HEK293T (cell line): ENCODE data around the gene FAM76A.
"Not testable (repeated sequence)": the region's sequence is repeated elsewhere in the genome, so short reads cannot be mapped to it uniquely, and the experiment has no call there.

Source experiments
- CTCF ChIA-PET: fragments of 350-600 bp; formaldehyde crosslinking; extraction: SDS; loops from one replicate; lab custom pipeline; 2021; ENCODE audit warnings: antibody characterized with exemption, inconsistent platforms; lab: Yijun Ruan, JAX
- POLR2A ChIA-PET: fragments of 350-600 bp; formaldehyde crosslinking; extraction: SDS; loops from one replicate; lab custom pipeline; 2020; ENCODE audit warnings: antibody characterized with exemption, inconsistent platforms; lab: Yijun Ruan, JAX
- DNase-seq: peaks from one replicate; pipeline ENCODE4 v3.0.0; 2012; ENCODE audit warnings: mixed read lengths; ENCODE audit errors: extremely low spot score
- ARNT ChIP-seq: fragments of 450-650 bp; IDR thresholded peaks from 2 replicates; pipeline ENCODE4 v1.6.1; 2017; ENCODE audit warnings: mild to moderate bottlenecking
- BHLHE40 ChIP-seq: fragments of 450-650 bp; IDR thresholded peaks from 2 replicates; pipeline ENCODE4 v1.6.1; 2016; ENCODE audit warnings: mild to moderate bottlenecking, moderate library complexity, borderline replicate concordance
- CTBP1 ChIP-seq: fragments of 450-650 bp; IDR thresholded peaks from 2 replicates; pipeline ENCODE4 v1.6.1; 2016; ENCODE audit warnings: borderline replicate concordance
- ELF4 ChIP-seq: fragments of 450-650 bp; IDR thresholded peaks from 2 replicates; pipeline ENCODE4 v1.6.1; 2017; ENCODE audit warnings: antibody characterized with exemption
- FOXA1 ChIP-seq: fragments of 450-650 bp; IDR thresholded peaks from 2 replicates; pipeline ENCODE4 v1.6.1; 2016; ENCODE audit warnings: mild to moderate bottlenecking
- FOXK2 ChIP-seq: fragments of 450-650 bp; IDR thresholded peaks from 2 replicates; pipeline ENCODE4 v1.6.1; 2016; ENCODE audit warnings: mild to moderate bottlenecking
- FOXM1 ChIP-seq: fragments of 450-650 bp; IDR thresholded peaks from 2 replicates; pipeline ENCODE4 v1.6.1; 2017; ENCODE audit warnings: mild to moderate bottlenecking, borderline replicate concordance
- HDGF ChIP-seq: fragments of 450-650 bp; IDR thresholded peaks from 2 replicates; pipeline ENCODE4 v1.6.1; 2017; ENCODE audit warnings: antibody characterized with exemption, borderline replicate concordance
- L3MBTL2 ChIP-seq: fragments of 450-650 bp; conservative IDR thresholded peaks from 2 replicates; pipeline ENCODE4 v1.6.1; 2016; ENCODE audit warnings: mild to moderate bottlenecking
- LEF1 ChIP-seq: fragments of 450-650 bp; IDR thresholded peaks from 2 replicates; pipeline ENCODE4 v1.6.1; 2017; ENCODE audit warnings: mild to moderate bottlenecking, borderline replicate concordance
- NFRKB ChIP-seq: fragments of 450-650 bp; IDR thresholded peaks from 2 replicates; pipeline ENCODE4 v1.6.1; 2016; ENCODE audit warnings: mild to moderate bottlenecking, moderate library complexity
- SP1 ChIP-seq: fragments of 450-650 bp; IDR thresholded peaks from 2 replicates; pipeline ENCODE4 v1.6.1; 2017
- SUZ12 ChIP-seq: fragments of 450-650 bp; IDR thresholded peaks from 2 replicates; pipeline ENCODE4 v1.6.1; 2016; ENCODE audit warnings: mild to moderate bottlenecking
- TARDBP ChIP-seq: fragments of 450-650 bp; IDR thresholded peaks from 2 replicates; pipeline ENCODE4 v1.6.1; 2016
- ZNF384 ChIP-seq: fragments of 450-650 bp; IDR thresholded peaks from 2 replicates; pipeline ENCODE4 v1.6.1; 2016
- TF ChIP-seq, protein P1 (sequence below): fragments of 450-650 bp; IDR thresholded peaks from 2 replicates; pipeline ENCODE4 v1.6.1; 2016

The FAM76A gene

DNA sequence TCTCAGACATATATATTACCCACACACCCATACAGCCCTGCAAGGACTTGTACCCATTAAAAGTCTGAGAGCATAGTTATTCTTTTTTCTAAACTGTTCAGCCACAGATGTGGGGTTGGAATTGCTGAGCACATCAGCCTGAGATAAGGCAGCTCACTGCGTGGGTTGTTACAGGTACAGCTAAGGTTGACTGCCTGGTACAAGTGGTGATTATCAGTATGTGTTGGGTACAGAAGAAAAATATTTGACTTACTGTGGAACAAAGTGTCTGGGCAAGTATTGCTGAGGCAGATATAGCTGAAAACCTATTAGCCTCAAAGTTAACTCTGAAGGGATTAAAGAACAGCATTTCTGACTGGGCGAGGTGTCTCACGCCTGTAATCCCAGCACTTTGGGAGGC is 52.3 kb downstream of the FAM76A start:
- TF ChIP-seq FOXM1 (no peak), CTBP1 (no peak), NFRKB (no peak)
- CTCF ChIA-PET = interaction anchor here (0.6 kb wide), 1 partner anchor 47 kb away, joined by 4 read pairs; no protein-coding TSS in a partner anchor
- POLR2A ChIA-PET = no interaction called here
- no peak for DNase-seq

DNA sequence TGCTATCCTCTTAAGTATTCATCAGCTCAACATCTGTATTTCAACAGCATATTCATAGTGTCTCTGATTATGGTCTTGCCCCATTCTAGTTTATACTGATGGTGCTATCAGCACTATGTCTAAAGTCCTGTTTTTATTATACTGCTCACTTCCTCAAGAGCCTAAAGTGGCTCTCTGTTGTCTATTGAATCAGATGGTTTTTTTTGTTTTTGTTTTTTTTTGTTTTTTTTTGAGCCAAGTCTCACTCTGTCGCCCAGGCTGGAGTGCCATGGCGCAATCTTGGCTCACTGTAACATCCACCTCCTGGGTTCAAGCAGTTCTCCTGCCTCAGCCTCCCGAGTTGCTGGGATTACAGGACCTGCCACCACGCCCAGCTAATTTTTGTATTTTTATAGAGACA is 53.4 kb downstream of the FAM76A start:
- ChIA-PET CTCF (interaction anchor here (0.6 kb wide), 1 partner anchor 387 kb away, joined by 3 read pairs; no protein-coding TSS in a partner anchor), POLR2A (no interaction called here)
- no peak for DNase-seq
- TF ChIP-seq, protein P1, sequence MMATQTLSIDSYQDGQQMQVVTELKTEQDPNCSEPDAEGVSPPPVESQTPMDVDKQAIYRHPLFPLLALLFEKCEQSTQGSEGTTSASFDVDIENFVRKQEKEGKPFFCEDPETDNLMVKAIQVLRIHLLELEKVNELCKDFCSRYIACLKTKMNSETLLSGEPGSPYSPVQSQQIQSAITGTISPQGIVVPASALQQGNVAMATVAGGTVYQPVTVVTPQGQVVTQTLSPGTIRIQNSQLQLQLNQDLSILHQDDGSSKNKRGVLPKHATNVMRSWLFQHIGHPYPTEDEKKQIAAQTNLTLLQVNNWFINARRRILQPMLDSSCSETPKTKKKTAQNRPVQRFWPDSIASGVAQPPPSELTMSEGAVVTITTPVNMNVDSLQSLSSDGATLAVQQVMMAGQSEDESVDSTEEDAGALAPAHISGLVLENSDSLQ = no peak
- TF ChIP-seq FOXM1 (no peak), HDGF (no peak)

DNA sequence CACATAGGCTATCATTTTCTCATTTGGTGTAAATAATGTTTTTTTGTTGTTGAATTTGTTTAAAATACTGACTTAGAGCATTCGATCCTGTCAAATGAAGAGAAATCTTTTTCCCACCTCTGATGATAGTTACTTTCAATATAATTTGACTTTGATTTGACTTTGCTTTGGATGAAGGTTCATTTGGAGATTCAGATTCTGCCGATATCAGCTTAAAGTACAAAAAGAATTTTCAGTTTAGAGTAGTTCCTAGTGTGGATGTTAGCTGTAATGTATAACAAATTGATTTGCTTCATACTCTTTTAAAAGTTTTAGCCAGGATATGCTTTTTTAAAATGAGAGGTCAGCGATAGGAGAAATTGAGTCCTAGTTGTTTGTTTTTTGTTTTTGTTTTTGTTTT is 57.2 kb downstream of the FAM76A start:
- POLR2A ChIA-PET = interaction anchor here (5.6 kb wide), 1 partner anchor 10 kb away, joined by 36 read pairs; the partner anchor contains the start of gene STX12
- no peak for TF ChIP-seq NFRKB
- no peak for TF ChIP-seq FOXA1
- TF ChIP-seq ZNF384 = no peak
- no peak for TF ChIP-seq LEF1
- no peak for TF ChIP-seq FOXK2
- DNase-seq = no peak
- CTCF ChIA-PET = interaction anchor here (0.6 kb wide), 1 partner anchor 1064 kb away, joined by 4 read pairs; no protein-coding TSS in a partner anchor

DNA sequence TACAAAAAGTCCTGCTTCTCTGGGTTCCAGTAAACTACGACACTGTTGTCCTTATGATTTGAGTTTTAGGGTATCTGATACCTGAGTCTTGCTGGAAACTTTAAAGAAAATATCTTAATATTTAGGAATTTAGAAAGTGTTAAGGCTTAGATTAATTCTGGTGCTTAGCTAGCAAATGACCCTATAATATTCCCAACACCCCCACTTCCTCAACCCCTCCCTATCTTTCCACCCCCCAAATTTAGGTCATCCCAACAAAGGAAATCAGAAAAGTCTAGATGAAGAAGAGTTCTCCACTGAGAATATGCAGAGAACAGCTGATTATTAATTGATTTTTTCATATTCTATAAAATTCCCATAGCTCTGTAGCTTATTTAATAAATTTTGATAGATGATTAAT is 58.9 kb downstream of the FAM76A start:
- TF ChIP-seq SP1 (no peak), TARDBP (no peak), FOXM1 (no peak), LEF1 (no peak), CTBP1 (no peak), ARNT (no peak), NFRKB (no peak)
- ChIA-PET POLR2A (interaction anchor here (0.7 to 5.6 kb wide), 2 partner anchors 12 to 100 kb away, joined by 3 to 36 read pairs; partner anchors contain the start of gene STX12), CTCF (no interaction called here)
- no peak for DNase-seq

DNA sequence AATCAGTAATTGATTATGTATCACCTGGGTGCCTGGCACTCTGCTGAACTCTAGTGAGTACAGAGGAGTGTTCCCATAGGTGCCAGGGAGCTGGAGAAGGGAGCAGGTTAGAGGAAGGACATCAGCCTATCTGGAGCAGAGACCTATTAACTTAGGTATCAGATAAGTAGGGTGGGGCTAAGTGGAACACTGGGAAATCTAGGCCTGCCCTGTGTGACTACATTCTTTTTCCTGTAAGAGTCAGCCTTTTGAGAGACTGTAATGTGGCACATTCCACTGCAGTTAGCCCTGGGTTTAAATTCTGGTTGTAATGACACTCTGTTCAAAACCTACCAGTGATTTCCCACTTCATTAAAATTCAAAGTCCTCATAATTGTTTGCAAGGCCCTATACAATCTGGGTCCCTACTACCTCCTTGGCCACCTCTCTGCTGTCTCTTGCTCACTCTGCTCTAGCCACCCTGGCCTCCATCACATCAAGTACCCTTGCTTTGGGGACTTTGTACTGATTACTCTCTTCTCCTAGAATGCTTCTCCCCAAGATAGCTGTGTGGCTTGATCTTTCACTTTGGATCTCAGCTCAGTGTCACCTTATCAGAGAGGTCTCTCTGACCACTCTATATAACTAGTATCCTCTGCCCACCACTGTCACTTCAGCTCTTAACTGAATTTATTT is 60.2 kb downstream of the FAM76A start:
- ChIA-PET POLR2A (interaction anchor here (5.6 kb wide), 1 partner anchor 13 kb away, joined by 36 read pairs; the partner anchor contains the start of gene STX12), CTCF (interaction anchor here (0.6 kb wide), 1 partner anchor 190 kb away, joined by 4 read pairs; no protein-coding TSS in a partner anchor)
- DNase-seq = no peak
- TF ChIP-seq FOXK2 = no peak
- no peak for TF ChIP-seq NFRKB
- no peak for TF ChIP-seq CTBP1
- no peak for TF ChIP-seq SUZ12
- TF ChIP-seq ZNF384 = no peak
- TF ChIP-seq FOXM1 = no peak
- TF ChIP-seq, protein P1 = no peak

DNA sequence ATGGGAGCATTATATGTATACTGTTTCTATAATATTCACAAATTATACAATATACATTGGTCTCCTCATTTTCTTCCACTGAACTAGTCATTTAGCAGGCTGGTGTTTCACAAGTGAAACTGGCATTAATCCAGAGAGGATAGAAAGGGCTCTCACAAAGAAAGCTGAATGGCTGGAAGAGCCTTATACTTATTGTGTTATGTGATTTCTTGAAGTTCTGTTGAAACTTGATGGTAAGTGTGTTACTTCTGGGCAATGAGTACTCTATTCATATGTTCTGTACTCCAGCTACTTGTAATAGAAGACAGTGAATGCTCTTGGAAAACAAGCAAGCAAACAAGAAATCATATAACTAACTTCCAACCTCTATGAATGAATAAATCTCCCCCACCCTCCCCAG is 62.1 kb downstream of the FAM76A start:
- TF ChIP-seq BHLHE40 (no peak), ELF4 (no peak), NFRKB (no peak), LEF1 (no peak), TARDBP (no peak), FOXA1 (no peak), HDGF (no peak), FOXK2 (no peak), L3MBTL2 (no peak), ZNF384 (no peak), ARNT (no peak), FOXM1 (no peak), SP1 (no peak), CTBP1 (no peak), SUZ12 (no peak)
- TF ChIP-seq, protein P1 = no peak
- POLR2A ChIA-PET = no interaction called here
- no peak for DNase-seq
- CTCF ChIA-PET = no interaction called here

DNA sequence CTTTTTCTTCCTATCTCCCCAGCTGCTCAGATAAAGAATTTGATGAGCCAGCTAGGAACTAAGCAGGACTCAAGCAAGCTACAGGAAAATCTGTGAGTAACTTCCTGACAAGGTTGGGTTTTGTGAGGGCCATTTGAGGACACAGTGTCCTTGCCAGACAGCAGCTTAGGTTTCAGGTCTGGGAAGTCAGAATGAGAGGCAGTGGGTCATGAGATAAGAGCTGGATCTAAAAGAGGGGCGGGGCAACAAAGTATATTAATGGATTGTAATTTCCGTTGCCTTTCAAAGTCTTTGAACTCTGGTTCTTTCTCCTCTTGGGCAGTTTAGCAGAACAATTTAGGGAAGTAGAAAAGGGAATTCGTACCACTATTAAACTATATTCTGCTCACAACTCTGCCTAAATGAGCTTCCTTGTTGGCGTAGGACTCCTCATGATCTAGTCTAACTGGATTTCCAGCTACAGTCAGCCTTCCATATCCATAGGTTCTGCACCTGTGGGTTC is 63.8 kb downstream of the FAM76A start:
- ChIA-PET POLR2A (interaction anchor here (1.4 kb wide), 1 partner anchor 17 kb away, joined by 6 read pairs; the partner anchor contains the start of gene STX12), CTCF (no interaction called here)
- TF ChIP-seq CTBP1 = no peak
- TF ChIP-seq LEF1 = no peak
- no peak for TF ChIP-seq SUZ12
- no peak for TF ChIP-seq SP1
- TF ChIP-seq ARNT = no peak
- no peak for TF ChIP-seq ELF4
- no peak for TF ChIP-seq TARDBP
- TF ChIP-seq HDGF = no peak
- TF ChIP-seq FOXM1 = no peak
- TF ChIP-seq FOXA1 = no peak
- no peak for TF ChIP-seq NFRKB
- no peak for TF ChIP-seq BHLHE40
- TF ChIP-seq, protein P1 = no peak
- TF ChIP-seq ZNF384 = no peak
- TF ChIP-seq L3MBTL2 = no peak
- TF ChIP-seq FOXK2 = no peak
- no peak for DNase-seq

DNA sequence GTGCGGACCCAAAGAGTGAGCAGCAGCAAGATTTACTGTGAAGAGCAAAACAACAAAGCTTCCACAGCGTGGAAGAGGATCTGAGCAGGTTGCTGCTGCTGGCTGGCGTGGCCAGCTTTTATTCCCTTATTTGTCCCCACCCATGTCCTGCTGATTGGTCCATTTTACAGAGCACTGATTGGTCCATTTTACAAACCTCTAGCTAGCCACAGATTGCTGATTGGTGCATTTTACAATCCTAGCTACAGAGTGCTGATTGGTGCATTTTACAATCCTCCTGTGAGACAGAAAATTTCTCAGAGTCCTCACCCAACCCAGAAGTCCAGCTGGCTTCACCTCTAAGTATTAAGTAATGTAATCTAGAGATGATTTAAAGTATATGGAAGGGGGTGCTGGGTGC is 64.5 kb downstream of the FAM76A start:
- DNase-seq, POLR2A ChIA-PET, CTCF ChIA-PET: not testable (repeated sequence)
